ENCODE data around the gene LCN10. TPM values are rescaled to one million over a fixed set of nuclear protein-coding genes. Genes with fewer than 3 reads are reported as not detected.

LCN10 gene
- total RNA-seq, 2 experiments from 2014 or later, result 2.6 to 3.2 TPM

- Mint-ChIP-seq H3K4me1 (ENCODE audit: low read depth) (peaks cover 3% of the 10 kb centered on the region), H3K9me3 (peaks cover 8% of the 10 kb centered on the region), H3K27me3 (peaks cover 11% of the 10 kb centered on the region), H3K36me3 (ENCODE audit: low read depth) (no peaks in the 10 kb centered on the region), H3K4me3 (no peak overlapping the region), H3K27ac (no peak overlapping the region)
- ATAC-seq (no peak), DNase-seq (no peak)
- TF ChIP-seq CTCF (IDR thresholded peaks at IDR 0.05), result no peak
- POLR2A ChIA-PET, result no interaction called here
- intact Hi-C loops (cut with micrococcal nuclease), result no loop called here
- CTCF ChIA-PET, result interaction anchor here (0.7 to 1.4 kb wide), 2 partner anchors 9 to 104 kb away, joined by 3 to 4 read pairs; no protein-coding TSS in a partner anchor
These were observed 32.5 kb upstream of the LCN10 start for GRCh38 chr9:136775191-136775590.

- intact Hi-C loops (cut with micrococcal nuclease), result no loop called here
These were observed 31.8 kb upstream of the LCN10 start for GRCh38 chr9:136774416-136775045.

GRCh38 chr9:136773386-136774044 lies 30.8 kb upstream of the LCN10 start:
- H3K9me3 Mint-ChIP-seq, result peaks cover 8% of the 10 kb centered on the region
- POLR2A ChIA-PET, result no interaction called here

More at GRCh38 chr9:136774416-136775045, 31.8 kb upstream of the LCN10 start:
- Mint-ChIP-seq H3K4me1 (ENCODE audit: low read depth) (peaks cover 4% of the 10 kb centered on the region), H3K36me3 (ENCODE audit: low read depth) (no peaks in the 10 kb centered on the region), H3K27me3 (peaks cover 13% of the 10 kb centered on the region), H3K9me3 (peaks cover 8% of the 10 kb centered on the region), H3K4me3 (no peak overlapping the region), H3K27ac (no peak overlapping the region)
- ChIA-PET CTCF (interaction anchor here (0.7 to 1.4 kb wide), 2 partner anchors 8 to 103 kb away, joined by 3 to 4 read pairs; no protein-coding TSS in a partner anchor), POLR2A (no interaction called here)
- no peak for TF ChIP-seq CTCF (IDR thresholded peaks at IDR 0.05)
- ATAC-seq (no peak), DNase-seq (no peak)

GRCh38 chr9:136771907-136772415 lies 29.2 kb upstream of the LCN10 start:
- TF ChIP-seq CTCF (IDR thresholded peaks at IDR 0.05), result no peak
- intact Hi-C loops (cut with micrococcal nuclease), result no loop called here
- no peak overlapping the region for H3K4me3 Mint-ChIP-seq
- ChIA-PET CTCF (interaction anchor here (1.2 to 2.1 kb wide), 5 partner anchors 10 to 292 kb away, joined by 3 to 8 read pairs (median 4); no protein-coding TSS in a partner anchor), POLR2A (no interaction called here)
- H3K4me1 Mint-ChIP-seq (ENCODE audit: low read depth), result peaks cover 6% of the 10 kb centered on the region
- no peaks in the 10 kb centered on the region for H3K36me3 Mint-ChIP-seq (ENCODE audit: low read depth)
- no peak overlapping the region for H3K27ac Mint-ChIP-seq
- DNase-seq, result no peak
- H3K27me3 Mint-ChIP-seq, result peaks cover 9% of the 10 kb centered on the region
- H3K9me3 Mint-ChIP-seq, result peaks cover 8% of the 10 kb centered on the region
- ATAC-seq, result no peak

More at GRCh38 chr9:136773386-136774044, 30.8 kb upstream of the LCN10 start:
- H3K27ac Mint-ChIP-seq, result no peak overlapping the region
- ATAC-seq (peak; percentile 77), DNase-seq (peak; percentile 60)
- peaks cover 10% of the 10 kb centered on the region for H3K27me3 Mint-ChIP-seq
- TF ChIP-seq CTCF (IDR thresholded peaks at IDR 0.05), result no peak
- no peak overlapping the region for H3K4me3 Mint-ChIP-seq
- intact Hi-C loops (cut with micrococcal nuclease), result no loop called here
- CTCF ChIA-PET, result interaction anchor here (1.5 kb wide), 1 partner anchor 261 kb away, joined by 4 read pairs; no protein-coding TSS in a partner anchor
- no peaks in the 10 kb centered on the region for H3K36me3 Mint-ChIP-seq (ENCODE audit: low read depth)
- peaks cover 4% of the 10 kb centered on the region for H3K4me1 Mint-ChIP-seq (ENCODE audit: low read depth)

Data from activated CD8-positive, alpha-beta T cell treated with anti-CD3 and anti-CD28 coated beads for 36 hours (primary cell).